ENCODE results near the gene CCDC117. TPM values are rescaled to one million over a fixed set of nuclear protein-coding genes. Genes with fewer than 3 reads are reported as not detected.
A peak's percentile ranks its signal among the peaks of the same experiment; 100 is the strongest.
"Not testable (repeated sequence)": the region's sequence is repeated elsewhere in the genome, so short reads cannot be mapped to it uniquely, and the experiment has no call there.

Gene CCDC117
- total RNA-seq, 1 donor from 2014 or later = 36.5 TPM

DNA sequence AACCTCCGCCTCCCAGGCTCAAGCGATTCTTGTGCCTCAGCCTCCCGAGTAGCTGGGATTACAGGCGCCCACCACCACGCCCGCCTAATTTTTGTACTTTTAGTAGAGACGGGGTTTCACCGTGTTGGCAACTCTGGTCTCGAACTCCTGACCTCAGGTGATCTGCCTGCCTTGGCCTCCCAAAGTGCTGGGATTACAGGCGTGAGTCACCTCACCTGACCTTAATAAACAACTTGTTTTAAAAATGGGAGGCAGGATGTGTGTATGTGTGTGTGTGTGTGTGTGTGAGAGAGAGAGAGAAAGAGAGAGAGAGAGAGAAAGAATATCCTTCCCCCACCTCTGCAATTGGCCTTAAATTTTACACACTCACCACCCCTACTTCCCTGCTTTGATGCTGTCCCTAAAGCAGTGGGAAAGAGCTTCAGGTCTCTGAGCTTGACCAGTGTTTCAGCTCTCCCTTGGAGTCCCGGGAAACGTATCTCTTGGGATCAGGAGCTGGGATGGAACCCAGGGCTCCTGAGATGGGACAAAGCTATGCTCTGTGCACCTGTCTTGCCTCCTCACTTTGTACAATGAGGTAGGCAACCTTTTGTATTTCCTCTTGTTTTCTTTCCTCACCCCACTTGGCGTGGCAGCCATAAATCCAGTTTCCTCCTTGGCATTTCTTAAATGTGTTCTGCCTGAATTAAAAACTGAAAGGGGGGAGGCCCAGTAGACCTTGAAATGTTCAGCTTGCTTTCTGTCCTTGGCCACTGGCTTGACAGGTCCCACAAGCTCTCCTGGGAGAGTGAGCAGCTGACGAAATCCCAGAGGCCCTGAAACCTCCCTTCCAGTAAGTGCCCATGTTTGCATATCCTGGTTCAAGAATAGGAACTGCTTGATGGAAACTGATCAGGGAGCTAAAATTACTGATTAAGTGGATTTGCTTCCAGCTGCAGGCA lies 45.7 kb downstream of the CCDC117 start:
- Mint-ChIP-seq H3K27ac (ENCODE audit: unreplicated experiment) (peak overlapping the region; percentile 67), H3K4me3 (no peak overlapping the region), H3K9me3 (no peaks in the 10 kb centered on the region), H3K36me3 (ENCODE audit: low read depth) (no peaks in the 10 kb centered on the region), H3K27me3 (ENCODE audit: low read depth) (no peaks in the 10 kb centered on the region), H3K4me1 (peaks cover 16% of the 10 kb centered on the region)
- no peak for DNase-seq (ENCODE audit: low read depth, low spot score)
- TF ChIP-seq, protein P1, sequence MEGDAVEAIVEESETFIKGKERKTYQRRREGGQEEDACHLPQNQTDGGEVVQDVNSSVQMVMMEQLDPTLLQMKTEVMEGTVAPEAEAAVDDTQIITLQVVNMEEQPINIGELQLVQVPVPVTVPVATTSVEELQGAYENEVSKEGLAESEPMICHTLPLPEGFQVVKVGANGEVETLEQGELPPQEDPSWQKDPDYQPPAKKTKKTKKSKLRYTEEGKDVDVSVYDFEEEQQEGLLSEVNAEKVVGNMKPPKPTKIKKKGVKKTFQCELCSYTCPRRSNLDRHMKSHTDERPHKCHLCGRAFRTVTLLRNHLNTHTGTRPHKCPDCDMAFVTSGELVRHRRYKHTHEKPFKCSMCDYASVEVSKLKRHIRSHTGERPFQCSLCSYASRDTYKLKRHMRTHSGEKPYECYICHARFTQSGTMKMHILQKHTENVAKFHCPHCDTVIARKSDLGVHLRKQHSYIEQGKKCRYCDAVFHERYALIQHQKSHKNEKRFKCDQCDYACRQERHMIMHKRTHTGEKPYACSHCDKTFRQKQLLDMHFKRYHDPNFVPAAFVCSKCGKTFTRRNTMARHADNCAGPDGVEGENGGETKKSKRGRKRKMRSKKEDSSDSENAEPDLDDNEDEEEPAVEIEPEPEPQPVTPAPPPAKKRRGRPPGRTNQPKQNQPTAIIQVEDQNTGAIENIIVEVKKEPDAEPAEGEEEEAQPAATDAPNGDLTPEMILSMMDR (conservative IDR thresholded peaks at IDR 0.05) = no peak

DNA sequence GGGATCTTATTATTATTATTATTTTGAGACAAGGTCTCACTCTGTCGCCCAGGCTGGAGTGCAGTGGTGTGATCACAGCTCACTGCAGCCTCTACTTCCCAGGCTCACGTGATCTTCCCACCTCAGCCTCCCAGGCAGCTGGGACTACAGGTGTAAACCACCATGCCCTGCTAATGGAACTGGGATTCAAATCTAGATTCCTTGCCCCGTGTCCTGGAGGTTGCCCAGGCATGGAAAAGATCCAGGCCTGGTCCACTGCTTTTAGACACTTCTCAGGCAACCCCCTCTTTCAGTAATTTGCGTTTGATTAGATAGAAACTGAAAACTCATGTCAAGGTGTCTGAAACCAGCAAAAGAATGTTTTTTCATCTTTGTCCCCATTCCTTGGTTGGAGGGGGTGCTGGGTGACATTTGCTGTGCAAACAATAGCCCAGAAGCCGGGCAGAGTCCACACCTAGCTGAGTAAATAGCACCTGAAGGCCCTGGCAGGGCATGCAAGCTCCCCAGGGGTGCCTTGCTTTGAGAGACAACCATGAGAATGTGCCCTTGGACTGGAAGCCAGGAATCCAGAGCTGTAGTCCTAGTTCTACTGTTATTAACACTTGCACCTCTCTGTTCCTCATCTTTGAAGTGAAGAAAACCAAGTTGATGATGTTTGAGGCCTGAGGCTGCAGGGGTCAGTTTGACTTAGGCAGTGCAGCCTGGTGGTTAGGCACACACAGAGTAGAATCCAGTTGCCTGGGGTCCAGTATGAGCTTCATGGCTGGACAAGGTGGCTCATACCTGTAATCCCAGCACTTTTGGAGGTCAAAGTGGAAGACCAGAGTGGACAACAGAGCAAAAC lies 47.0 kb downstream of the CCDC117 start:
- TF ChIP-seq, protein P1 (conservative IDR thresholded peaks at IDR 0.05) = no peak

DNA sequence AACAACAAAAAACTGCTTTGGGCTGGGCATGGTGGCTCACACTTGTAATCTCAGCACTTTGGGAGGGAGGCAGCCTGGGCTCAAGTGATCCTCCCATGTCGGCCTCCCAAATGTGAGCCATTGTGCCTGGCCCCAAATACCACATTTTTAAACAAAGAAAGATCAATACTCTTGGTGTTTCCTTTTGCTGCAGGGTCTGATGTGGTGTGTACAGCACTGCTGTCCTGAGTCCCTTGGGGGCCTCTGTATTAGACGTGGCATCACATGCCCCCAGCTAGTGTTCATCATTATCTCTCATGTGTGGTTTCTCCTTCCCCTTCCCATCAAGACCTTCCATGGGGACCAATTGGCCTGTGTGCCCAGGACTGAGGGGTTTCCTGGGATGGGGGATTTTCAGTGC lies 48.4 kb downstream of the CCDC117 start:
- Mint-ChIP-seq H3K36me3 (ENCODE audit: low read depth) (no peaks in the 10 kb centered on the region), H3K4me3 (no peak overlapping the region), H3K9me3 (no peaks in the 10 kb centered on the region), H3K27me3 (ENCODE audit: low read depth) (no peaks in the 10 kb centered on the region), H3K4me1 (peaks cover 14% of the 10 kb centered on the region), H3K27ac (ENCODE audit: unreplicated experiment) (peak overlapping the region; percentile 62)
- DNase-seq (ENCODE audit: low read depth, low spot score) = no peak
- TF ChIP-seq, protein P1 (conservative IDR thresholded peaks at IDR 0.05) = no peak

More for the DNA sequence above, 47.0 kb downstream of the CCDC117 start:
- no peak overlapping the region for H3K4me3 Mint-ChIP-seq
- DNase-seq (ENCODE audit: low read depth, low spot score) = no peak
- H3K36me3 Mint-ChIP-seq (ENCODE audit: low read depth) = no peaks in the 10 kb centered on the region
- peaks cover 20% of the 10 kb centered on the region for H3K4me1 Mint-ChIP-seq
- H3K9me3 Mint-ChIP-seq = no peaks in the 10 kb centered on the region
- H3K27ac Mint-ChIP-seq (ENCODE audit: unreplicated experiment) = no peak overlapping the region
- no peaks in the 10 kb centered on the region for H3K27me3 Mint-ChIP-seq (ENCODE audit: low read depth)

DNA sequence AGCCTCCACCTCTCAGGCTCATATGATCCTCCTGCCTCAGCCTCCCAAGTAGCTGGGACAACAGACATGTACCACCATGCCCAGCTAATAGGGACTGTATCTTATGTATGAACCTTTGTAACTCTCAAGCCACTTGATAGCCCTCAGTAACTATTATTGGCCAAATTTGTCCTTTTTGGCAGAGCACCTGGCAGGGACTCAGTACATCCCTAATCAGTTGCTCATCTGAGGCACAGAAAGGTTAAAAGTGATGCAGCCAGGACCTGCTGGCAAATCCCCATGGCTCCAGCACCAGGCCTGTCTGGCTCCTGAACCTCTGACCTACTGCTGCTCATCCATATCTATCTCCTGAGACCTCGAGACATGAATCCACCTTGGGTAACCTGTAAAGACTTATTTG lies 49.0 kb downstream of the CCDC117 start:
- Mint-ChIP-seq H3K27me3 (ENCODE audit: low read depth) (no peaks in the 10 kb centered on the region), H3K36me3 (ENCODE audit: low read depth) (no peaks in the 10 kb centered on the region), H3K4me3 (no peak overlapping the region), H3K9me3 (no peaks in the 10 kb centered on the region), H3K4me1 (peaks cover 14% of the 10 kb centered on the region), H3K27ac (ENCODE audit: unreplicated experiment) (no peak overlapping the region)
- TF ChIP-seq, protein P1 (conservative IDR thresholded peaks at IDR 0.05) = no peak
- DNase-seq (ENCODE audit: low read depth, low spot score) = no peak

DNA sequence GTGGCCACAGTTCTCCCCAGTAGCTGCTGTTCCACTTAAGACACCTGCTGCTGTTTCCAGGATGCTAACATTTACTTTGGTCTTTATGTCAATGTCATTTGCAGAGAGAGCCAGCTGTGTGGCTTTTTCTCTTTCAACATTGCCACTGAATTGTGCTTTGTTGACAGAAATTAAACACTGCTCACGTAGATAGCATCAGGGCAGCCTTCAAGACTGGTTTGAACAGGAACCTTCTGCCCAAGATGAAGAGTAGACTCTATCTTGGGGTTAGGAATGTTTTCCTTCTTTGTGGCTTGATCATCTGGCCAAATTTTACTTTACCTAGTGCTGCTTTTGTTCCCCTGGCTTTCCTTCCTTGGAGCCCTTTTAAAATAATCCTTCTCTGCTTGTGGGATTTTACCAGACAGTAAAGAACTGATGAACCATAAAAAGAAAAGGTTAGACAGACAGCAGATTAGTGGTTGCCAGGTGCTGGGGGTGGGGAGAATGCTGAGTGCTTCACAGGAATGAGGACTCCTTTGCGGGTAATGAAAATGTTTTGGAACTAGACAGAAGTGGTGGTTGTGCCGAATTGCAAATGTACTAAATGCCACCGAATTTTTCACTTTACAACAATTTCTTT lies 50.5 kb downstream of the CCDC117 start:
- Mint-ChIP-seq H3K4me3 (no peak overlapping the region), H3K27me3 (ENCODE audit: low read depth) (no peaks in the 10 kb centered on the region), H3K9me3 (no peaks in the 10 kb centered on the region), H3K27ac (ENCODE audit: unreplicated experiment) (peak overlapping the region; percentile 3), H3K36me3 (ENCODE audit: low read depth) (no peaks in the 10 kb centered on the region), H3K4me1 (peaks cover 14% of the 10 kb centered on the region)
- TF ChIP-seq, protein P1 (conservative IDR thresholded peaks at IDR 0.05) = no peak
- DNase-seq (ENCODE audit: low read depth, low spot score) = no peak

DNA sequence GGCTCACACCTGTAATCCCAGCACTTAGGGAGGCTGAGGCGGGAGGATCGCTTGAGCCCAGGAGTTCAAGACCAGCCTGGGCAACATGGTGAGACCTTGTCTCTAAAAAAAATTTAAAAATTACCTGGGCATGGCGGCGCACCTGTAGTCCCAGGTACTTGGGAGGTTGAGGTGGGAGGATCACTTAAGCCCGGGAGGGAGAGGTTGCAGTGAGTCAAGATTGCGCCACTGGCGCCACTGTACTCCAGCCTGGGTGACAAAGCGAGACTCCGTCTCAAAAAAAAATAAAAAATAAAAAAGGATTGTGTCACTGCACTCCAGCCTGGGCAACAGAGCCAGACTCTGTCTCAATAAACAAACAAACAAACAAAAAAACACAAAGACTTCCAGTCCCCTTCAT lies 52.0 kb downstream of the CCDC117 start:
- not testable (repeated sequence) for H3K27ac Mint-ChIP-seq (ENCODE audit: unreplicated experiment); DNase-seq (ENCODE audit: low read depth, low spot score); H3K9me3 Mint-ChIP-seq; H3K36me3 Mint-ChIP-seq (ENCODE audit: low read depth); H3K4me3 Mint-ChIP-seq; H3K27me3 Mint-ChIP-seq (ENCODE audit: low read depth)
- H3K4me1 Mint-ChIP-seq = peaks cover 17% of the 10 kb centered on the region

DNA sequence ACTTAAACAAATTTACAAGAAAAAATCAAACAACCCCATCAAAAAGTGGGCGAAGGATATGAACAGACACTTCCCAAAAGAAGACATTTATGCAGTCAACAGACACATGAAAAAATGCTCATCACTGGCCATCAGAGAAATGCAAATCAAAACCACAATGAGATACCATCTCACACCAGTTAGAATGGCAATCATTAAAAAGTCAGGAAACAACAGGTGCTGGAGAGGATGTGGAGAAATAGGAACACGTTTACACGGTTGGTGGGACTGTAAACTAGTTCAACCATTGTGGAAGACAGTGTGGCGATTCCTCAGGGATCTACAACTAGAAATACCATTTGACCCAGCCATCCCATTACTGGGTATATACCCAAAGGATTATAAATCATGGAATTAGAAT lies 53.9 kb downstream of the CCDC117 start:
- H3K4me1 Mint-ChIP-seq = peaks cover 19% of the 10 kb centered on the region
- H3K9me3 Mint-ChIP-seq; H3K4me3 Mint-ChIP-seq; H3K36me3 Mint-ChIP-seq (ENCODE audit: low read depth); DNase-seq (ENCODE audit: low read depth, low spot score); H3K27ac Mint-ChIP-seq (ENCODE audit: unreplicated experiment); H3K27me3 Mint-ChIP-seq (ENCODE audit: low read depth): not testable (repeated sequence)
